ENCODE measurements around the gene HORMAD1. TPM values are rescaled to one million over a fixed set of nuclear protein-coding genes. Genes with fewer than 3 reads are reported as not detected.

The HORMAD1 gene
- total and polyA plus RNA-seq, 4 donors, result 0.06 to 0.92 (median 0.35) TPM

DNA sequence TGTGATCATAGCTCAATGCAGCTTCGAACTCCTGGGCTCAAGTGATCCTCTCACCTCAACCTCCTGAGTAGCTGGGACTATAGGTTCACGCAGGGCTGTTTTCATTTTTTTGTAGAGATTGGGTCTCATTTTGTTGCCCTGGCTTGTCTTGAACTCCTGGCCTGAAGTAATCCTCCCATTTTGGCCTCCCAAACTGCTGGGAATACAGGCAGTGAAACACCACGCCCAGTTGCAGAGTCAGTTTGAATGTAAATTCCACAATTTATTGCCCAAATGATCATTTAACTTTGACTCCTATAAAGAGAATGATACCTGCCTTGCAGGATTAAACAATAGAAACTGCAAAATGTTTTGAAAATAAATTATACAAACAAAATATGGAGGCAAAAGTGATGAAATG, 34.4 kb downstream of the HORMAD1 start:
- H3K4me1 ChIP-seq (ENCODE audit: control insufficient read depth in 4 of 4, insufficient read depth in 4 of 4, low read length in 3 of 4), result no peaks in the 10 kb centered on the region
- TF ChIP-seq RAD21 (IDR thresholded peaks at IDR 0.05), result no peak
- no peak for TF ChIP-seq CTCF (IDR thresholded peaks at IDR 0.05; ENCODE audit: low read depth, low read length, missing input control)
- TF ChIP-seq HNF4G (IDR thresholded peaks at IDR 0.05), result no peak
- no peak for TF ChIP-seq FOXA1 (IDR thresholded peaks at IDR 0.05)
- no peak for TF ChIP-seq SP1 (IDR thresholded peaks at IDR 0.05)
- no peak for TF ChIP-seq NR2F2 (IDR thresholded peaks at IDR 0.05)
- TF ChIP-seq FOXA2 (IDR thresholded peaks at IDR 0.05), result no peak
- no peak for TF ChIP-seq RXRA (IDR thresholded peaks at IDR 0.05)
- TF ChIP-seq TAF1 (conservative IDR thresholded peaks at IDR 0.05), result no peak
- no peak for TF ChIP-seq HNF4A (conservative IDR thresholded peaks at IDR 0.05)
- no peak for TF ChIP-seq YY1 (IDR thresholded peaks at IDR 0.05)
- TF ChIP-seq GABPA (IDR thresholded peaks at IDR 0.05 in 1 of 2, conservative IDR thresholded peaks at IDR 0.05 in 1 of 2), result no peak
- TF ChIP-seq, protein P1, sequence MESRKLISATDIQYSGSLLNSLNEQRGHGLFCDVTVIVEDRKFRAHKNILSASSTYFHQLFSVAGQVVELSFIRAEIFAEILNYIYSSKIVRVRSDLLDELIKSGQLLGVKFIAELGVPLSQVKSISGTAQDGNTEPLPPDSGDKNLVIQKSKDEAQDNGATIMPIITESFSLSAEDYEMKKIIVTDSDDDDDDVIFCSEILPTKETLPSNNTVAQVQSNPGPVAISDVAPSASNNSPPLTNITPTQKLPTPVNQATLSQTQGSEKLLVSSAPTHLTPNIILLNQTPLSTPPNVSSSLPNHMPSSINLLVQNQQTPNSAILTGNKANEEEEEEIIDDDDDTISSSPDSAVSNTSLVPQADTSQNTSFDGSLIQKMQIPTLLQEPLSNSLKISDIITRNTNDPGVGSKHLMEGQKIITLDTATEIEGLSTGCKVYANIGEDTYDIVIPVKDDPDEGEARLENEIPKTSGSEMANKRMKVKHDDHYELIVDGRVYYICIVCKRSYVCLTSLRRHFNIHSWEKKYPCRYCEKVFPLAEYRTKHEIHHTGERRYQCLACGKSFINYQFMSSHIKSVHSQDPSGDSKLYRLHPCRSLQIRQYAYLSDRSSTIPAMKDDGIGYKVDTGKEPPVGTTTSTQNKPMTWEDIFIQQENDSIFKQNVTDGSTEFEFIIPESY (IDR thresholded peaks at IDR 0.05), result no peak
- TF ChIP-seq, protein P2, sequence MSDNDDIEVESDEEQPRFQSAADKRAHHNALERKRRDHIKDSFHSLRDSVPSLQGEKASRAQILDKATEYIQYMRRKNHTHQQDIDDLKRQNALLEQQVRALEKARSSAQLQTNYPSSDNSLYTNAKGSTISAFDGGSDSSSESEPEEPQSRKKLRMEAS (IDR thresholded peaks at IDR 0.05), result no peak
- TF ChIP-seq REST (IDR thresholded peaks at IDR 0.05), result no peak
- TF ChIP-seq JUND (IDR thresholded peaks at IDR 0.05), result no peak
- TF ChIP-seq EGR1 (IDR thresholded peaks at IDR 0.05; ENCODE audit: low read depth in 2 of 2), result no peak
- no peak overlapping the region for H3K27ac ChIP-seq (ENCODE audit: low read depth in 1 of 2, low read length in 2 of 2)
- 94% methylated on average over 3 of the region's 3 CpGs for WGBS
- no peaks in the 10 kb centered on the region for H3K27me3 ChIP-seq (ENCODE audit: control insufficient read depth in 4 of 4, insufficient read depth in 4 of 4, low read length in 3 of 4)
- no peak for DNase-seq (ENCODE audit: low spot score)
- peaks cover 5 to 17% (median 11%) of the 10 kb centered on the region in 4 donors for H3K36me3 ChIP-seq (ENCODE audit: control insufficient read depth in 4 of 4, insufficient read depth in 3 of 4, low read depth in 1 of 4, low read length in 3 of 4)
- no peak overlapping the region for H3K9ac ChIP-seq (ENCODE audit: low read depth in 1 of 2, low read length in 2 of 2)
- H3K4me3 ChIP-seq (ENCODE audit: low read depth in 1 of 3, low read length in 3 of 3), result no peak overlapping the region
- H3K9me3 ChIP-seq (ENCODE audit: control insufficient read depth in 4 of 4, low read length in 3 of 4), result no peaks in the 10 kb centered on the region

DNA sequence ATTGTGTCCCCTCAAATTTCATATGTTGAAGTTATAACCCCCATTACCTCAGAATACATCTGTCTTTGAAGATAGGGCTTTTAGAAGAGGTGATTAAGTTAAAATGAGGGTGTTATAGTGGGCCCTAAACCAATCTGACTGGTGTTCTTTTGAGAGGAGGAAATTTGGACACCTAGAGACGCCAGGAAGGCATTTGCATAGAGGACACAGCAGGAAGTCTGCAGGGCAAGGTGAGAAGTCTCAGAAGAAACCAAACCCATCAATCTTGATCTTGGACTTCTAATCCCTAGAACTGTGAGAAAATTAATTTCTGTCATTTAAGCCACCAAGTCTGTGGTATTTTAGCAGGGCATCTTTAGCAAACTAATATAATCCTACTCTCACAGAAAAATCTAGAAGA, 36.8 kb downstream of the HORMAD1 start:
- 78% methylated on average over 1 of the region's 1 CpG for whole genome bisulfite sequencing
- Histone ChIP-seq H3K4me3 (ENCODE audit: low read depth in 1 of 3, low read length in 3 of 3) (no peak overlapping the region), H3K4me1 (ENCODE audit: control insufficient read depth in 4 of 4, insufficient read depth in 4 of 4, low read length in 3 of 4) (no peaks in the 10 kb centered on the region), H3K27ac (ENCODE audit: low read depth in 1 of 2, low read length in 2 of 2) (no peak overlapping the region), H3K9me3 (ENCODE audit: control insufficient read depth in 4 of 4, low read length in 3 of 4) (no peaks in the 10 kb centered on the region), H3K36me3 (ENCODE audit: control insufficient read depth in 4 of 4, insufficient read depth in 3 of 4, low read depth in 1 of 4, low read length in 3 of 4) (peaks cover 4 to 19% (median 11%) of the 10 kb centered on the region in 4 donors), H3K9ac (ENCODE audit: low read depth in 1 of 2, low read length in 2 of 2) (no peak overlapping the region), H3K27me3 (ENCODE audit: control insufficient read depth in 4 of 4, insufficient read depth in 4 of 4, low read length in 3 of 4) (no peaks in the 10 kb centered on the region)
- no peak for DNase-seq (ENCODE audit: low spot score)
- no peak for TF ChIP-seq SP1 (IDR thresholded peaks at IDR 0.05)
- no peak for TF ChIP-seq HNF4G (IDR thresholded peaks at IDR 0.05)
- no peak for TF ChIP-seq TAF1 (conservative IDR thresholded peaks at IDR 0.05)
- TF ChIP-seq, protein P3, sequence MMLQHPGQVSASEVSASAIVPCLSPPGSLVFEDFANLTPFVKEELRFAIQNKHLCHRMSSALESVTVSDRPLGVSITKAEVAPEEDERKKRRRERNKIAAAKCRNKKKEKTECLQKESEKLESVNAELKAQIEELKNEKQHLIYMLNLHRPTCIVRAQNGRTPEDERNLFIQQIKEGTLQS (IDR thresholded peaks at IDR 0.05), result no peak
- TF ChIP-seq RXRA (IDR thresholded peaks at IDR 0.05), result no peak
- TF ChIP-seq, protein P2 (IDR thresholded peaks at IDR 0.05), result no peak
- TF ChIP-seq FOXA2 (IDR thresholded peaks at IDR 0.05), result no peak
- no peak for TF ChIP-seq FOXA1 (IDR thresholded peaks at IDR 0.05)
- no peak for TF ChIP-seq YY1 (IDR thresholded peaks at IDR 0.05)

Data from liver (tissue), 9 donors.